Activated naive CD4-positive, alpha-beta T cell treated with anti-CD3 and anti-CD28 coated beads, Interleukin-2, amount 50 U/mL, for 16 hours (primary cell): Measurements from ENCODE around the gene VENTX.
"Not testable (repeated sequence)": the region's sequence is repeated elsewhere in the genome, so short reads cannot be mapped to it uniquely, and the experiment has no call there.

ENCODE experiments used
- DNase-seq: peaks from one replicate; pipeline ENCODE4 v3.0.0-alpha.2; 2020

VENTX gene

GRCh38 chr10:133217800-133218589, 19.7 kb upstream of the VENTX start:
- DNase-seq: no peak

GRCh38 chr10:133218891-133219290, 18.8 kb upstream of the VENTX start:
- no peak for DNase-seq

GRCh38 chr10:133219782-133220181, 17.9 kb upstream of the VENTX start:
- no peak for DNase-seq

- no peak for DNase-seq
Measured at GRCh38 chr10:133221331-133221730, 16.3 kb upstream of the VENTX start.

- DNase-seq: not testable (repeated sequence)
Measured at GRCh38 chr10:133221756-133222155, 15.9 kb upstream of the VENTX start.

GRCh38 chr10:133224076-133224475, 13.6 kb upstream of the VENTX start:
- no peak for DNase-seq

- no peak for DNase-seq
Measured at GRCh38 chr10:133224756-133225372, 12.8 kb upstream of the VENTX start.

- no peak for DNase-seq
Measured at GRCh38 chr10:133225707-133226191, 11.9 kb upstream of the VENTX start.

GRCh38 chr10:133226251-133226808, 11.3 kb upstream of the VENTX start:
- DNase-seq: no peak

- DNase-seq: no peak
Measured at GRCh38 chr10:133227256-133227655, 10.4 kb upstream of the VENTX start.

GRCh38 chr10:133229265-133230043, 8.2 kb upstream of the VENTX start:
- DNase-seq: no peak

GRCh38 chr10:133230044-133230361, 7.7 kb upstream of the VENTX start, which contains the start of gene UTF1:
Gene UTF1 (plus strand): TSS chr10:133230217. CDS start chr10:133230289, 72 bp downstream.
- no peak for DNase-seq

GRCh38 chr10:133230387-133231195, 7.1 kb upstream of the VENTX start:
- DNase-seq: no peak

GRCh38 chr10:133231244-133231945, 6.3 kb upstream of the VENTX start:
- no peak for DNase-seq

- no peak for DNase-seq
Measured at GRCh38 chr10:133231946-133232574, 5.6 kb upstream of the VENTX start.

GRCh38 chr10:133234796-133235195, 2.9 kb upstream of the VENTX start:
- DNase-seq: not testable (repeated sequence)

GRCh38 chr10:133235265-133235855, 2.3 kb upstream of the VENTX start:
- no peak for DNase-seq

GRCh38 chr10:133235932-133236331, 1.7 kb upstream of the VENTX start:
- DNase-seq: no peak

- DNase-seq: no peak
Measured at GRCh38 chr10:133236401-133237240, 1.0 kb upstream of the VENTX start.

- no peak for DNase-seq
Measured at GRCh38 chr10:133237241-133237587, 441 bp upstream of the VENTX start.
